GM23248 (cell line): Measurements from ENCODE around the gene TRPV2. TPM values are rescaled to one million over a fixed set of nuclear protein-coding genes. Genes with fewer than 3 reads are reported as not detected.

Experiments used
- DNase-seq: peaks from one replicate; pipeline ENCODE4 v3.0.0-alpha.2; 2015
- H2AFZ ChIP-seq: fragments of 200-600 bp; sonication (generic); 2 replicates; pipeline ENCODE4 v1.6.1; 2016; ENCODE audit warnings: antibody characterized with exemption
- H3F3A ChIP-seq: fragments of 200-600 bp; sonication (generic); 2 replicates; pipeline ENCODE4 v1.6.1; 2016; ENCODE audit warnings: mild to moderate bottlenecking, antibody characterized with exemption, mixed run types; ENCODE audit not compliant: insufficient read depth
- H3K27ac ChIP-seq: fragments of 200-600 bp; sonication (generic); 2 replicates; pipeline ENCODE4 v1.5.1; 2016; ENCODE audit warnings: mild to moderate bottlenecking
- H3K27me3 ChIP-seq: fragments of 200-600 bp; sonication (generic); replicated peaks from 2 replicates; pipeline ENCODE4 v1.6.1; 2016; ENCODE audit warnings: mild to moderate bottlenecking; ENCODE audit not compliant: insufficient read depth
- H3K36me3 ChIP-seq: fragments of 200-600 bp; sonication (generic); 2 replicates; pipeline ENCODE4 v1.6.1; 2016; ENCODE audit warnings: low read depth, mild to moderate bottlenecking
- H3K4me1 ChIP-seq: fragments of 200-600 bp; sonication (generic); 2 replicates; pipeline ENCODE4 v1.6.1; 2016; ENCODE audit warnings: mild to moderate bottlenecking; ENCODE audit not compliant: insufficient read depth
- H3K4me2 ChIP-seq: fragments of 200-600 bp; sonication (generic); one replicate; pipeline ENCODE4 v1.6.1; 2016; ENCODE audit warnings: mild to moderate bottlenecking; ENCODE audit not compliant: unreplicated experiment
- H3K4me3 ChIP-seq: fragments of 200-600 bp; sonication (generic); 2 replicates; pipeline ENCODE4 v1.5.1; 2016; ENCODE audit warnings: mild to moderate bottlenecking
- H3K79me2 ChIP-seq: fragments of 200-600 bp; sonication (generic); 2 replicates; pipeline ENCODE4 v1.6.1; 2016; ENCODE audit warnings: mild to moderate bottlenecking; ENCODE audit not compliant: insufficient read depth
- H3K9ac ChIP-seq: fragments of 200-600 bp; sonication (generic); 2 replicates; pipeline ENCODE4 v1.6.1; 2016; ENCODE audit warnings: mild to moderate bottlenecking
- H3K9me2 ChIP-seq: fragments of 200-600 bp; sonication (generic); 2 replicates; pipeline ENCODE4 v1.6.1; 2016; ENCODE audit warnings: mixed run types, mild to moderate bottlenecking, moderate library complexity; ENCODE audit not compliant: insufficient read depth
- H3K9me3 ChIP-seq: fragments of 200-600 bp; sonication (generic); one replicate; pipeline ENCODE4 v1.6.1; 2017; ENCODE audit warnings: low read depth
- H4K20me1 ChIP-seq: fragments of 200-600 bp; sonication (generic); 2 replicates; pipeline ENCODE4 v1.6.0; 2016; ENCODE audit not compliant: insufficient read depth
- EZH2 ChIP-seq: fragments of 200-600 bp; sonication (generic); IDR thresholded peaks from 2 replicates; pipeline ENCODE4 v1.6.1; 2018; ENCODE audit warnings: antibody characterized with exemption, mild to moderate bottlenecking; ENCODE audit not compliant: insufficient read depth, poor library complexity, severe bottlenecking
- EZH2phosphoT487 ChIP-seq: fragments of 200-600 bp; sonication (generic); IDR thresholded peaks from 2 replicates; pipeline ENCODE4 v1.6.1; 2018; ENCODE audit warnings: antibody characterized with exemption, moderate library complexity, mild to moderate bottlenecking, low read depth; ENCODE audit not compliant: insufficient read depth
- WGBS, 2 experiments: methylation state at CpG; one replicate each; pipeline ENCODE4 v1.1.6; 2015 to 2017; ENCODE audit warnings: low lambda C conversion rate in 2 of 2, low coverage in 1 of 2; ENCODE audit errors: missing lambda C conversion rate in 2 of 2; 5-methylcytosine and 5-hydroxymethylcytosine counted together
- in situ Hi-C: fragments of 300-500 bp; cut with MboI; formaldehyde crosslinking; loops from 2 replicates; pipeline ENCODE4 v1.15.0; 2020
- polyA plus RNA-seq: library from polyadenylated mRNA; unstranded; fragments of >200 nt; fragmentation: Nextera tagmentation; extraction: Ambion mirVana; gene quantifications from 2 replicates; pipeline ENCODE4 v1.2.1, GENCODE V29; 2016
- total RNA-seq: library from RNA; depleted of rRNA; stranded (reverse); fragments of >200 nt; shearing (Covaris generic); gene quantifications from 2 replicates; pipeline ENCODE4 v1.2.3, GENCODE V29; 2014

Gene TRPV2
- total and polyA plus RNA-seq, 2 experiments from 2014 or later: 19.6 to 23.9 TPM

DNA sequence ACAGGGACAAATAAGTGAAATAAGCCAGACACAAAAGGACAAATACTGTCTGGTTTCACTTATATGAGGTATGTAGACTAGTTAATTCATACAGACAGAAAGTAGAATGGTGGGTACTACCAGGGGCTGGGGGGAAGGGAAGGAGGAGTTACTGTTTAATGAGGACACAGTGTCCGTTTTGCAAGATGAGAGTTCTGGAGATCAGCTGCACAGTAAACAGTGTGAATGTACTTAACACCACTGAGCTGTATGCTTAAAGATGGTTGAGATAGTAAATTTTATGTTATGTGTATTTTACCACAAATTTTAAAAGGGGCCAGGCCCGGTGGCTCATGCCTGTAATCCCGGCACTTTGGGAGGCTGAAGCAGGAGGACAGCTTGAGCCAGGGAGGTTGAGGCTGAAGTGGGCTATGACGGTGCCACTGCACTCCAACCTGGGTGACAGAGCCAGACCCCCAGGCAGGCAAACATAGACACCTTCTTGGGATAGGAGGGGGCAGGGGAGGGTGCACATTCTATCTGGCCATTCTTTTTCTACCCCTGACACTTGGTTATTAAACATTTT lies 53.1 kb downstream of the TRPV2 start:
- no peaks in the 10 kb centered on the region for H3K27me3 ChIP-seq
- H4K20me1 ChIP-seq: no peaks in the 10 kb centered on the region
- no peak overlapping the region for H3K4me3 ChIP-seq
- 80 to 81% methylated on average over 4 of the region's 4 CpGs for WGBS, 2 experiments
- no peak for DNase-seq
- in situ Hi-C loops: no loop called here
- H3K4me2 ChIP-seq: no peak overlapping the region
- H3K9me3 ChIP-seq: no peaks in the 10 kb centered on the region
- H3K4me1 ChIP-seq: peaks cover 13% of the 10 kb centered on the region; the same call in 1 of the 2 replicates
- no peaks in the 10 kb centered on the region for H3K79me2 ChIP-seq
- no peak overlapping the region for H3K27ac ChIP-seq
- H2AFZ ChIP-seq: no peak overlapping the region
- no peaks in the 10 kb centered on the region for H3K36me3 ChIP-seq
- TF ChIP-seq EZH2phosphoT487 (no peak), EZH2 (no peak)
- no peaks in the 10 kb centered on the region for H3K9me2 ChIP-seq
- no peaks in the 10 kb centered on the region for H3F3A ChIP-seq
- no peak overlapping the region for H3K9ac ChIP-seq

DNA sequence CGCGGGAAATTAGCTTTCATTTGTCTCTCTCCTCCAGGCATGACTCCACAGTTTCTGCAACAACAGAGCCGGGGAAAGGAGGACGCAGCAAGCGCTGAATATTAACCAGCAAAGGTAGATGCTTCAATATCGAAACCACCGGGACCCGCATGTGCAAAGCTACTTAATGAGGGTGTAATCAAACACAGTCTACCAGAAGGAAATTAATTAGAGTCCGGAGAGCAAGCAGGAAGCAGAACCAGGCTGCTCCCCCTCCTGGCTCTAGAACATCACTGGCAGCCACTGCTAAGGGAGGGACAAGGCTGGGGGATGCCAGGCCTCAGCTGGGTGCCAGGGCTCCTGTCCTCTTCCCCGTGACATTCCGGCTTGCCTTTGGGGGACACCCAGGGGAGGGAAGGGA lies 54.9 kb downstream of the TRPV2 start:
- Histone ChIP-seq H3K36me3 (no peaks in the 10 kb centered on the region), H3K79me2 (no peaks in the 10 kb centered on the region), H3K4me3 (no peak overlapping the region), H3K9me2 (no peaks in the 10 kb centered on the region), H3K27me3 (no peaks in the 10 kb centered on the region), H3K27ac (no peak overlapping the region), H3K4me1 (peaks cover 13% of the 10 kb centered on the region; the same call in 1 of the 2 replicates), H3F3A (no peaks in the 10 kb centered on the region), H4K20me1 (no peaks in the 10 kb centered on the region), H3K9ac (no peak overlapping the region), H3K9me3 (no peaks in the 10 kb centered on the region), H2AFZ (no peak overlapping the region), H3K4me2 (no peak overlapping the region)
- 20 to 28% methylated on average over 11 of the region's 11 CpGs for WGBS, 2 experiments
- in situ Hi-C loops: no loop called here
- no peak for TF ChIP-seq EZH2
- no peak for TF ChIP-seq EZH2phosphoT487
- no peak for DNase-seq

DNA sequence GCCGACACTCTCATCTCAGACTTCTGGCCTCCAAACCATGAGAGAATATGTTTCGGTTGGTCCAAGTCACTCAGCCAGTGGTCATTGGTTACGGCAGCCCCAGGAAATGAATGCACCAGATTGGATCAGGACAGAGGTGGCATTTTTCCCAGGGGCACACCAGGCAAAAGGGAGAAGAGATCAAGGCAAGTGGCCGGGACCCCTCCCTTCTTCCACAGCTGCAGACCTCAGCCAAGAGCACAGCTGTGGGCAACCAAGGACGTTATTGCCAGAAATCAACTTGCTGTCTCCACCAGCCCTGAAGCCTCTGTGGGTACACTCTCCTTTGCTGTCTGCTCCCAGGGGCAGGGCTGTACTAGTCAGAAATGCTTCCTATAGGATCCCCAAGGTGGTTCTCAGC lies 55.9 kb downstream of the TRPV2 start:
- DNase-seq: no peak
- Histone ChIP-seq H3K9me3 (no peaks in the 10 kb centered on the region), H2AFZ (no peak overlapping the region)

DNA sequence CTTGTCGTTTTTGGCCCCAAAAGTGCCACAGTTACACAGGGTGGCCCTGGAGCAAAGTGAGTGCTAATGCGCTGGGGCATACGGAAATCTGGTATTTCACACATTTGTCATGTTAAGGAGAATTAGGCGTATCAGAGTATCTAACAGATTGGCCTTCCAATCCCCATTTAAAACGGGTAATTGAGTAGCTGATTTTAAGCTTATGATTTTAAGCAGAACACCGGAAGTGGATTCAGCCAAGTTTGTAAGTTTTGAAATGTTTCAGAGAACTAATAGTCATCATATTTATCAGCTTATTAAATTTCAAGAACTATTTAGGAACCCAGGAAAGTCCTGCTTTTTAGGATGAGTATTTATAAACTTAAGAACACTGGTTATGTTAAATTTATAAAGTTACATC lies 57.2 kb downstream of the TRPV2 start:
- H3K79me2 ChIP-seq: no peaks in the 10 kb centered on the region
- H3K27me3 ChIP-seq: no peaks in the 10 kb centered on the region
- no peak overlapping the region for H2AFZ ChIP-seq
- in situ Hi-C loops: no loop called here
- 39 to 40% methylated on average over 6 of the region's 6 CpGs for WGBS, 2 experiments
- H3K9me2 ChIP-seq: no peaks in the 10 kb centered on the region
- no peaks in the 10 kb centered on the region for H3F3A ChIP-seq
- no peaks in the 10 kb centered on the region for H3K9me3 ChIP-seq
- TF ChIP-seq EZH2: no peak
- TF ChIP-seq EZH2phosphoT487: no peak
- no peaks in the 10 kb centered on the region for H4K20me1 ChIP-seq
- H3K4me1 ChIP-seq: peaks cover 10% of the 10 kb centered on the region
- H3K4me3 ChIP-seq: no peak overlapping the region
- no peaks in the 10 kb centered on the region for H3K36me3 ChIP-seq
- no peak overlapping the region for H3K27ac ChIP-seq
- no peak overlapping the region for H3K9ac ChIP-seq
- DNase-seq: no peak
- H3K4me2 ChIP-seq: no peak overlapping the region

More for the DNA sequence above, 55.9 kb downstream of the TRPV2 start:
- no peak overlapping the region for H3K27ac ChIP-seq
- H3K4me2 ChIP-seq: no peak overlapping the region
- in situ Hi-C loops: no loop called here
- no peak overlapping the region for H3K9ac ChIP-seq
- WGBS, 2 experiments: 84% methylated on average over 5 of the region's 5 CpGs
- H3F3A ChIP-seq: no peaks in the 10 kb centered on the region
- no peaks in the 10 kb centered on the region for H3K36me3 ChIP-seq
- 0 out of 2 replicates have a peak, but pooled peaks cover 4% of the 10 kb centered on the region for H3K4me1 ChIP-seq
- no peaks in the 10 kb centered on the region for H3K79me2 ChIP-seq
- no peak for TF ChIP-seq EZH2
- no peak for TF ChIP-seq EZH2phosphoT487
- H3K4me3 ChIP-seq: no peak overlapping the region
- no peaks in the 10 kb centered on the region for H3K9me2 ChIP-seq
- H4K20me1 ChIP-seq: no peaks in the 10 kb centered on the region
- no peaks in the 10 kb centered on the region for H3K27me3 ChIP-seq
